Endothelial cell of umbilical vein (primary cell): ENCODE results near the gene NFKBIE. TPM values are rescaled to one million over a fixed set of nuclear protein-coding genes. Genes with fewer than 3 reads are reported as not detected.

ENCODE experiments used
- BruUV-seq: library from RNA; stranded (reverse); fragments of 400-500 nt; replicated peaks from 2 replicates; lab custom pipeline; 2021; lab: Mats Ljungman, UMichigan
- CTCF ChIA-PET: fragments of 300-600, 350-600 bp; sonication (Branson Sonifier 250); formaldehyde crosslinking; loops from one replicate; lab custom pipeline; 2021; ENCODE audit warnings: antibody characterized with exemption, inconsistent platforms; lab: Charles Lee
- POLR2A ChIA-PET: fragments of 300-600, 350-600 bp; sonication (Branson Sonifier 250); formaldehyde crosslinking; loops from one replicate; lab custom pipeline; 2021; ENCODE audit warnings: antibody characterized with exemption, inconsistent platforms; lab: Charles Lee
- DNase-seq: peaks from one replicate; pipeline ENCODE4 v3.0.0-alpha.2; 2011; ENCODE audit warnings: low read depth, low spot score
- FAIRE-seq: peaks from 2 replicates; lab custom pipeline; 2011; peaks lifted over from hg19 to GRCh38; lab: Jason Lieb, UNC
- H2AFZ ChIP-seq: 2 replicates; pipeline ENCODE4 v1.6.0; 2012; ENCODE audit warnings: low read depth, low read length, control low read depth, inconsistent platforms
- H3K27ac ChIP-seq: 2 replicates; pipeline ENCODE4 v1.5.1; 2011; ENCODE audit warnings: low read depth, mild to moderate bottlenecking, control low read depth, low read length, moderate library complexity; ENCODE audit not compliant: insufficient read depth
- H3K27me3 ChIP-seq, 2 experiments: 2 replicates each; pipeline versions ENCODE4 v1.6.0 to v1.6.1; 2011; ENCODE audit warnings: low read length in 2 of 2, mixed read lengths in 1 of 2; ENCODE audit not compliant: control insufficient read depth in 2 of 2, insufficient read depth in 2 of 2
- H3K36me3 ChIP-seq, 2 experiments: 2 replicates in 1 of 2; 3 replicates in 1 of 2; pipeline ENCODE4 v1.5.1; 2011; ENCODE audit warnings: low read length in 2 of 2, mild to moderate bottlenecking in 1 of 2, moderate library complexity in 1 of 2; ENCODE audit not compliant: control insufficient read depth in 2 of 2, insufficient read depth in 2 of 2; ENCODE audit errors: extremely low read depth in 1 of 2
- H3K4me1 ChIP-seq: 3 replicates; pipeline ENCODE4 v1.5.1; 2011; ENCODE audit warnings: mild to moderate bottlenecking, low read length; ENCODE audit not compliant: control insufficient read depth, insufficient read depth; ENCODE audit errors: extremely low read depth
- H3K4me2 ChIP-seq: 2 replicates; pipeline ENCODE4 v1.6.1; 2011; ENCODE audit warnings: low read length, control low read depth, mixed read lengths; ENCODE audit not compliant: insufficient read depth
- H3K4me3 ChIP-seq, 3 experiments: fragments of 200-600 bp in 1 of 3; sonication (generic), shearing (Covaris generic) in 1 of 3; replicated peaks in 1 of 3; 2 replicates each; pipeline ENCODE4 v1.5.1; 2011 to 2016; ENCODE audit warnings: control low read depth in 3 of 3, low read length in 3 of 3, mild to moderate bottlenecking in 2 of 3, inconsistent platforms in 1 of 3, low read depth in 1 of 3, moderate library complexity in 1 of 3; ENCODE audit not compliant: insufficient read depth in 1 of 3
- H3K79me2 ChIP-seq: 2 replicates; pipeline ENCODE4 v1.6.0; 2012; ENCODE audit warnings: low read length, inconsistent platforms; ENCODE audit not compliant: control insufficient read depth, insufficient read depth
- H3K9ac ChIP-seq: replicated peaks from 2 replicates; pipeline ENCODE3; 2011; ENCODE audit warnings: low read length, control low read depth; ENCODE audit not compliant: insufficient read depth; ENCODE audit errors: extremely low read depth
- H3K9me1 ChIP-seq: replicated peaks from 3 replicates; pipeline ENCODE4 v1.6.0; 2011; ENCODE audit warnings: mild to moderate bottlenecking, low read length; ENCODE audit not compliant: control insufficient read depth, insufficient read depth; ENCODE audit errors: extremely low read depth
- H3K9me3 ChIP-seq: replicated peaks from 2 replicates; pipeline ENCODE4 v1.5.1; 2012; ENCODE audit warnings: low read length, inconsistent platforms; ENCODE audit not compliant: control insufficient read depth, insufficient read depth
- H4K20me1 ChIP-seq: replicated peaks from 2 replicates; pipeline ENCODE3; 2011; ENCODE audit warnings: mild to moderate bottlenecking, low read length; ENCODE audit not compliant: control insufficient read depth, insufficient read depth; ENCODE audit errors: extremely low read depth
- CTCF ChIP-seq, 2 donors: IDR thresholded peaks; 1 replicate in 1 of 2; 2 replicates in 1 of 2; pipeline ENCODE4 v1.5.1; 2011; ENCODE audit warnings: low read length in 2 of 2, mild to moderate bottlenecking in 2 of 2, moderate library complexity in 2 of 2, control low read depth in 1 of 2, inconsistent platforms in 1 of 2, low read depth in 1 of 2; ENCODE audit not compliant: insufficient read depth in 1 of 2; ENCODE audit errors: extremely low read depth in 1 of 2
- EZH2 ChIP-seq: IDR thresholded peaks from 2 replicates; pipeline ENCODE4 v1.6.1; 2012; ENCODE audit warnings: borderline replicate concordance, low read depth, mild to moderate bottlenecking, moderate library complexity, low read length, inconsistent platforms; ENCODE audit not compliant: severe bottlenecking
- FOS ChIP-seq: IDR thresholded peaks from 2 replicates; pipeline ENCODE4 v1.6.1; 2011; ENCODE audit warnings: mild to moderate bottlenecking, low read length, moderate library complexity, borderline replicate concordance; ENCODE audit not compliant: insufficient read depth
- GATA2 ChIP-seq: IDR thresholded peaks from 2 replicates; pipeline ENCODE4 v1.7.0; 2011; ENCODE audit warnings: low read depth, mild to moderate bottlenecking, moderate library complexity, mixed read lengths, low read length; ENCODE audit not compliant: insufficient read length, insufficient read depth
- JUN ChIP-seq: IDR thresholded peaks from 2 replicates; pipeline ENCODE4 v1.6.1; 2011; ENCODE audit warnings: borderline replicate concordance, low read depth; ENCODE audit not compliant: insufficient read length, insufficient read depth
- MAX ChIP-seq: IDR thresholded peaks from 2 replicates; pipeline ENCODE4 v1.6.1; 2011; ENCODE audit not compliant: insufficient read depth, insufficient read length
- MYC ChIP-seq: IDR thresholded peaks from one replicate; pipeline ENCODE4 v1.6.1; 2011; ENCODE audit warnings: mild to moderate bottlenecking, low read depth, low read length
- POLR2A ChIP-seq: IDR thresholded peaks from 2 replicates; pipeline ENCODE4 v1.6.1; 2012; ENCODE audit warnings: low read depth, mild to moderate bottlenecking, control low read depth, low read length
- POLR2AphosphoS5 ChIP-seq: IDR thresholded peaks from 2 replicates; pipeline ENCODE4 v1.6.1; 2012; ENCODE audit warnings: low read depth, mild to moderate bottlenecking, control low read depth, low read length, moderate library complexity; ENCODE audit not compliant: insufficient read depth
- dilution Hi-C: fragments of 300-500 bp; cut with MboI; formaldehyde crosslinking; loops from one replicate; pipeline ENCODE4 v1.15.0; 2019; ENCODE audit warnings: low sequenced_read_pairs; ENCODE audit not compliant: extremely low pct_ligation_motif_present
- intact Hi-C: fragments of 100-400 bp; cut with micrococcal nuclease; formaldehyde crosslinking; loops from one replicate; pipeline ENCODE4 v1.10.0; 2022
- polyA plus RNA-seq, 4 experiments: library from polyadenylated mRNA; depleted of rRNA in 3 of 4; stranded (reverse) in 3 of 4; unstranded in 1 of 4; fragments of >200 nt; gene quantifications; 2 replicates each; pipeline versions ENCODE4 v1.2.1 to v1.2.3, GENCODE V29; 2011 to 2012; ENCODE audit warnings: missing spikeins in 1 of 4
- total RNA-seq: library from RNA; stranded (reverse); gene quantifications from 2 replicates; pipeline ENCODE4 v1.2.3, GENCODE V29; 2021

NFKBIE gene
- total and polyA plus RNA-seq, 2 donors (not counting 3 experiments of a cell fraction or from before 2014, with no cell fraction given), result 19.0 to 22.6 TPM

GRCh38 chr6:44301106-44301505, 35.8 kb upstream of the NFKBIE start:
- Histone ChIP-seq H3K36me3 (peaks cover 13 to 40% of the 10 kb centered on the region in 2 experiments), H2AFZ (no peak overlapping the region), H4K20me1 (no peaks in the 10 kb centered on the region), H3K4me1 (peaks cover 6% of the 10 kb centered on the region), H3K79me2 (no peaks in the 10 kb centered on the region), H3K4me3 (no peak overlapping the region), H3K27ac (no peak overlapping the region), H3K9ac (no peak overlapping the region), H3K4me2 (no peak overlapping the region), H3K27me3 (peaks cover 19 to 24% of the 10 kb centered on the region in 2 experiments), H3K9me3 (no peaks in the 10 kb centered on the region), H3K9me1 (no peaks in the 10 kb centered on the region)
- CTCF ChIA-PET, result interaction anchor here (0.6 to 1.6 kb wide), 2 partner anchors 12 kb away, joined by 4 to 5 read pairs; partner anchors contain the start of gene AARS2
- dilution Hi-C loops (no loop called here), intact Hi-C loops (no loop called here)
- DNase-seq (no peak), FAIRE-seq (no peak)
- no TSS peak for BruUV-seq
- POLR2A ChIA-PET, result no interaction called here
- TF ChIP-seq MAX, result no peak
- TF ChIP-seq CTCF (IDR thresholded peaks at IDR 0.05; ENCODE audit: extremely low read depth in 1 of 2, insufficient read depth in 1 of 2, low read depth in 1 of 2, low read length in 2 of 2), result no peak
- TF ChIP-seq FOS, result no peak
- no peak for TF ChIP-seq JUN
- no peak for TF ChIP-seq POLR2AphosphoS5
- TF ChIP-seq MYC, result no peak
- TF ChIP-seq EZH2, result no peak
- TF ChIP-seq POLR2A, result no peak
- no peak for TF ChIP-seq GATA2
